ENCODE data around the gene UNC79.

Gene UNC79

DNA sequence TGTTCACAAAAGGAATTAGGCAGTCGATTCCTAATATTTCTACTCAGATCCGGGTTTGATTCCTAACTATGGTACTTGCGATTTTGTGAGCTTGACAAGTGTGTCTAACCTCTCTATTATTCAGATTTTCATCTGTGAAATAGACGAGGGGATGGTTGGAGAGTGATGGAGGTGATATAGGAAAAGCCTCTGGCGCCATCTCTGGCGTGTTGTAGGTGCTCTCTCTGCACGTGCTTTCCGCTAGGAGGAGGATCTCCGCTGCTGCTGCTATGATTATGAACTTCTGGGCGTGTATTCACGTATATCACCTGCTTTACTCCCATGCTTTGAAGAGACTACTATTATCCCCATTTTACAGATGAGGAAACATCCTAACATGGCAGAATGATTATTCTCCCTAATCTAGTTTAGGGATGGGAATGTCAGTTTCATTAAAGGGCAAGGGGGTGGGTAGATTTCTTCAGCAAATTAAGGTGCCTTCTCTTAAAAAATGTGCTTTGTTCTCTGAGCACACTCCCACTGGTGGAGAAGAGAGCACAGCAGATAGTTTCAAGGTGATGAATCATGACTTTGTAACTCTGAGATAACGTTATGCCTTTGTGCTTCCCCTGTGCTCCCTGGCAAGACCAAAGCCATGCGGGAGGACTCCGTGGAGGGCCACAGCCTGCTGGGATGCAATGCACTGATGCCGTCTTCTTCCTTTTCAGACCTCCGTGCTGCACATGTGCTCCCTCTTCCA, 260.5 kb downstream of the UNC79 start:
- H3K4me3 ChIP-seq (replicated peaks; ENCODE audit: insufficient read depth, low read length) = no peak overlapping the region
- no peaks in the 10 kb centered on the region for H3K27me3 ChIP-seq (ENCODE audit: insufficient read depth, poor library complexity, severe bottlenecking)
- no peak for DNase-seq (ENCODE audit: low read depth in 1 of 2, low spot score in 1 of 2)
- TF ChIP-seq, protein P1, sequence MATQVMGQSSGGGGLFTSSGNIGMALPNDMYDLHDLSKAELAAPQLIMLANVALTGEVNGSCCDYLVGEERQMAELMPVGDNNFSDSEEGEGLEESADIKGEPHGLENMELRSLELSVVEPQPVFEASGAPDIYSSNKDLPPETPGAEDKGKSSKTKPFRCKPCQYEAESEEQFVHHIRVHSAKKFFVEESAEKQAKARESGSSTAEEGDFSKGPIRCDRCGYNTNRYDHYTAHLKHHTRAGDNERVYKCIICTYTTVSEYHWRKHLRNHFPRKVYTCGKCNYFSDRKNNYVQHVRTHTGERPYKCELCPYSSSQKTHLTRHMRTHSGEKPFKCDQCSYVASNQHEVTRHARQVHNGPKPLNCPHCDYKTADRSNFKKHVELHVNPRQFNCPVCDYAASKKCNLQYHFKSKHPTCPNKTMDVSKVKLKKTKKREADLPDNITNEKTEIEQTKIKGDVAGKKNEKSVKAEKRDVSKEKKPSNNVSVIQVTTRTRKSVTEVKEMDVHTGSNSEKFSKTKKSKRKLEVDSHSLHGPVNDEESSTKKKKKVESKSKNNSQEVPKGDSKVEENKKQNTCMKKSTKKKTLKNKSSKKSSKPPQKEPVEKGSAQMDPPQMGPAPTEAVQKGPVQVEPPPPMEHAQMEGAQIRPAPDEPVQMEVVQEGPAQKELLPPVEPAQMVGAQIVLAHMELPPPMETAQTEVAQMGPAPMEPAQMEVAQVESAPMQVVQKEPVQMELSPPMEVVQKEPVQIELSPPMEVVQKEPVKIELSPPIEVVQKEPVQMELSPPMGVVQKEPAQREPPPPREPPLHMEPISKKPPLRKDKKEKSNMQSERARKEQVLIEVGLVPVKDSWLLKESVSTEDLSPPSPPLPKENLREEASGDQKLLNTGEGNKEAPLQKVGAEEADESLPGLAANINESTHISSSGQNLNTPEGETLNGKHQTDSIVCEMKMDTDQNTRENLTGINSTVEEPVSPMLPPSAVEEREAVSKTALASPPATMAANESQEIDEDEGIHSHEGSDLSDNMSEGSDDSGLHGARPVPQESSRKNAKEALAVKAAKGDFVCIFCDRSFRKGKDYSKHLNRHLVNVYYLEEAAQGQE (IDR thresholded peaks at IDR 0.05; ENCODE audit: insufficient replicate concordance, low read depth) = no peak
- TF ChIP-seq, protein P2, sequence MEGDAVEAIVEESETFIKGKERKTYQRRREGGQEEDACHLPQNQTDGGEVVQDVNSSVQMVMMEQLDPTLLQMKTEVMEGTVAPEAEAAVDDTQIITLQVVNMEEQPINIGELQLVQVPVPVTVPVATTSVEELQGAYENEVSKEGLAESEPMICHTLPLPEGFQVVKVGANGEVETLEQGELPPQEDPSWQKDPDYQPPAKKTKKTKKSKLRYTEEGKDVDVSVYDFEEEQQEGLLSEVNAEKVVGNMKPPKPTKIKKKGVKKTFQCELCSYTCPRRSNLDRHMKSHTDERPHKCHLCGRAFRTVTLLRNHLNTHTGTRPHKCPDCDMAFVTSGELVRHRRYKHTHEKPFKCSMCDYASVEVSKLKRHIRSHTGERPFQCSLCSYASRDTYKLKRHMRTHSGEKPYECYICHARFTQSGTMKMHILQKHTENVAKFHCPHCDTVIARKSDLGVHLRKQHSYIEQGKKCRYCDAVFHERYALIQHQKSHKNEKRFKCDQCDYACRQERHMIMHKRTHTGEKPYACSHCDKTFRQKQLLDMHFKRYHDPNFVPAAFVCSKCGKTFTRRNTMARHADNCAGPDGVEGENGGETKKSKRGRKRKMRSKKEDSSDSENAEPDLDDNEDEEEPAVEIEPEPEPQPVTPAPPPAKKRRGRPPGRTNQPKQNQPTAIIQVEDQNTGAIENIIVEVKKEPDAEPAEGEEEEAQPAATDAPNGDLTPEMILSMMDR (IDR thresholded peaks at IDR 0.05; ENCODE audit: insufficient read depth, low read length) = no peak
- TF ChIP-seq SPI1 (IDR thresholded peaks at IDR 0.05; ENCODE audit: borderline replicate concordance, low read depth) = no peak
- TF ChIP-seq GABPA (IDR thresholded peaks at IDR 0.05; ENCODE audit: low read depth) = no peak
- no peak for TF ChIP-seq POLR2AphosphoS5 (IDR thresholded peaks at IDR 0.05; ENCODE audit: low read depth)
- no peak overlapping the region for H3K27ac ChIP-seq (replicated peaks)

DNA sequence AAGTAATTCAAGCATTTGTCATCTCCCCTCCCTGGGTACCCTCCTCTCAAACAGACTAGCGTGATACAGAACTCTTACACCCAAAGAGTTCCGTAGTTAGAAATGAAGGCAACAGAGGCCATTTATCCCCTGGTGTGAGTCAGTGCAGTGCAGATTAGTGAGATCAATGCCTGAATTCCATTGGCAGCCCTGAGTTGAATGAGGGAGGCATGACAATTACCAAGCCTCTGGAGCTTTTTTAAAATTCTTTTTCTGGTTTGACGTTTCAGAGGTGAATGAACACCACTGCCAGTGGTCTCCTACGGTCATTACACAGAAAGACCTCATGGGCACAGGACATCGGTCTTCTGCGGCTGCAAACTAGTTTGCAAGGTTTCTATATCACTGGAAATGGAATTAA, 263.2 kb downstream of the UNC79 start:
- H3K27me3 ChIP-seq (ENCODE audit: insufficient read depth, poor library complexity, severe bottlenecking) = no peaks in the 10 kb centered on the region
- TF ChIP-seq GABPA (IDR thresholded peaks at IDR 0.05; ENCODE audit: low read depth) (no peak), SPI1 (IDR thresholded peaks at IDR 0.05; ENCODE audit: borderline replicate concordance, low read depth) (no peak), POLR2AphosphoS5 (IDR thresholded peaks at IDR 0.05; ENCODE audit: low read depth) (no peak)
- TF ChIP-seq, protein P2 (IDR thresholded peaks at IDR 0.05; ENCODE audit: insufficient read depth, low read length) = no peak
- TF ChIP-seq, protein P1 (IDR thresholded peaks at IDR 0.05; ENCODE audit: insufficient replicate concordance, low read depth) = no peak
- no peak overlapping the region for H3K4me3 ChIP-seq (replicated peaks; ENCODE audit: insufficient read depth, low read length)
- H3K27ac ChIP-seq (replicated peaks) = no peak overlapping the region
- DNase-seq (ENCODE audit: low read depth in 1 of 2, low spot score in 1 of 2) = no peak

DNA sequence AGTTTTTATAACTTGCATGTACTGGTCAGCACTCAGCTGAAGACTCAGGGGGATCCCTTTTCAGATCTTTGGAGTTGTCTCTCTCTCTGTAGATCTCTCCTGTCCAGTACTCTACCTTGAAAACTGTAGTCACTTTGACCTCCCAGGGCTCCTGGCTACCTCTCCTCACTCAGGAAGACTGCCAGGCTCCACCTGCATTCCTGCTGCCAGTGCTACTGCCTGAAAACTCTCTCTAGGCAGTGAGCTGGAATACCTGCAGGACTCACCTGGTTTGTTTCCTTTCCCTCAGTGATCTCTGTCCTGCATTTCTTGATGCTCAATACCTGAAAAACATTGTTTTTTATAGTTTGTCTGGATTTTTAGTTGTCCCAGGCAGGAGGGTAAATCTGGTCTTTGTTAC, 270.2 kb downstream of the UNC79 start:
- no peak overlapping the region for H3K4me3 ChIP-seq (replicated peaks; ENCODE audit: insufficient read depth, low read length)
- no peak for DNase-seq (ENCODE audit: low read depth in 1 of 2, low spot score in 1 of 2)
- H3K27me3 ChIP-seq (ENCODE audit: insufficient read depth, poor library complexity, severe bottlenecking) = no peaks in the 10 kb centered on the region
- TF ChIP-seq, protein P2 (IDR thresholded peaks at IDR 0.05; ENCODE audit: insufficient read depth, low read length) = no peak
- no peak for TF ChIP-seq GABPA (IDR thresholded peaks at IDR 0.05; ENCODE audit: low read depth)
- TF ChIP-seq POLR2AphosphoS5 (IDR thresholded peaks at IDR 0.05; ENCODE audit: low read depth) = no peak
- TF ChIP-seq, protein P1 (IDR thresholded peaks at IDR 0.05; ENCODE audit: insufficient replicate concordance, low read depth) = no peak
- TF ChIP-seq SPI1 (IDR thresholded peaks at IDR 0.05; ENCODE audit: borderline replicate concordance, low read depth) = no peak
- no peak overlapping the region for H3K27ac ChIP-seq (replicated peaks)
